H1 (cell line): ENCODE measurements around the gene DENND4A. TPM values are rescaled to one million over a fixed set of nuclear protein-coding genes. Genes with fewer than 3 reads are reported as not detected.

Experiments
- CTCF ChIA-PET: fragments of 300-600 bp; sonication (Branson Sonifier 250); formaldehyde crosslinking; loops from one replicate; lab custom pipeline; 2021; ENCODE audit not compliant: partially characterized antibody; lab: Charles Lee
- POLR2A ChIA-PET: fragments of 300-600 bp; sonication (Branson Sonifier 250); formaldehyde crosslinking; loops from one replicate; lab custom pipeline; 2021; ENCODE audit warnings: inconsistent platforms; ENCODE audit not compliant: partially characterized antibody; lab: Charles Lee
- DNase-seq, 2 experiments: peaks; one replicate each; pipeline versions ENCODE4 v3.0.0 to v3.0.0-alpha.2; 2010 to 2022; ENCODE audit warnings: low spot score in 2 of 2, low read depth in 1 of 2, mixed read lengths in 1 of 2
- FAIRE-seq: peaks from 2 replicates; lab custom pipeline; 2011; peaks lifted over from hg19 to GRCh38; lab: Jason Lieb, UNC
- H2AFZ ChIP-seq: 2 replicates; pipeline ENCODE4 v1.8.1; 2012; ENCODE audit warnings: low read length, inconsistent platforms
- H2AK5ac ChIP-seq: 2 replicates; pipeline ENCODE4 v1.6.1; 2013; ENCODE audit warnings: low read depth, low read length
- H2BK120ac ChIP-seq: replicated peaks from 2 replicates; pipeline ENCODE3; 2013; ENCODE audit warnings: low read depth, low read length, inconsistent platforms
- H2BK12ac ChIP-seq: 2 replicates; pipeline ENCODE4 v1.6.1; 2013; ENCODE audit warnings: low read depth, low read length
- H2BK15ac ChIP-seq: 2 replicates; pipeline ENCODE4 v1.6.1; 2013; ENCODE audit warnings: low read length
- H2BK20ac ChIP-seq: 2 replicates; pipeline ENCODE4 v1.6.1; 2013; ENCODE audit warnings: low read length
- H2BK5ac ChIP-seq: 2 replicates; pipeline ENCODE4 v1.6.1; 2013; ENCODE audit warnings: low read depth, low read length
- H3K14ac ChIP-seq: 2 replicates; pipeline ENCODE4 v1.6.1; 2013; ENCODE audit warnings: inconsistent platforms; ENCODE audit not compliant: insufficient read length
- H3K18ac ChIP-seq: 2 replicates; pipeline ENCODE4 v1.6.1; 2013; ENCODE audit warnings: low read length; ENCODE audit errors: extremely low read depth
- H3K23ac ChIP-seq: 2 replicates; pipeline ENCODE4 v1.6.1; 2013; ENCODE audit warnings: inconsistent platforms; ENCODE audit not compliant: insufficient read length
- H3K23me2 ChIP-seq: 2 replicates; pipeline ENCODE4 v1.6.1; 2013; ENCODE audit warnings: low read depth, low read length
- H3K27ac ChIP-seq: 2 replicates; pipeline ENCODE4 v1.6.1; 2011; ENCODE audit warnings: low read depth, low read length, inconsistent platforms
- H3K27me3 ChIP-seq, 4 experiments: replicated peaks in 1 of 4; 1 replicate in 1 of 4; 2 replicates in 3 of 4; pipeline versions ENCODE4 v1.6.1 to v1.8.1; 2011 to 2013; ENCODE audit warnings: low read length in 3 of 4, mild to moderate bottlenecking in 3 of 4, inconsistent platforms in 2 of 4, mixed read lengths in 2 of 4, moderate library complexity in 1 of 4; ENCODE audit not compliant: control insufficient read depth in 3 of 4, insufficient read depth in 3 of 4; ENCODE audit errors: extremely low read depth in 1 of 4
- H3K36me3 ChIP-seq, 4 experiments: 2 replicates each; pipeline versions ENCODE4 v1.6.1 to v1.8.1; 2011 to 2013; ENCODE audit warnings: mild to moderate bottlenecking in 4 of 4, low read length in 3 of 4, moderate library complexity in 2 of 4, control low read depth in 1 of 4, inconsistent platforms in 1 of 4; ENCODE audit not compliant: insufficient read depth in 4 of 4, control insufficient read depth in 2 of 4
- H3K4ac ChIP-seq: replicated peaks from 2 replicates; pipeline ENCODE3; 2013; ENCODE audit warnings: low read length, low read depth, mixed read lengths, inconsistent platforms; ENCODE audit not compliant: insufficient read length
- H3K4me1 ChIP-seq, 4 experiments: replicated peaks in 1 of 4; 1 replicate in 1 of 4; 2 replicates in 3 of 4; pipeline versions ENCODE4 v1.6.1 to v1.8.1; 2011 to 2013; ENCODE audit warnings: low read length in 3 of 4, inconsistent platforms in 2 of 4, mixed read lengths in 1 of 4; ENCODE audit not compliant: insufficient read depth in 4 of 4, control insufficient read depth in 3 of 4
- H3K4me2 ChIP-seq, 2 experiments: 2 replicates each; pipeline versions ENCODE4 v1.6.1 to v1.8.1; 2011 to 2013; ENCODE audit warnings: low read depth in 2 of 2, low read length in 2 of 2, control low read depth in 1 of 2, inconsistent platforms in 1 of 2, mild to moderate bottlenecking in 1 of 2; ENCODE audit not compliant: insufficient read depth in 1 of 2
- H3K4me3 ChIP-seq, 4 experiments: fragments of 200-600, 300-600 bp in 1 of 4; sonication (generic), shearing (Covaris generic), sonication (Bioruptor Twin) in 1 of 4; 2 replicates each; pipeline versions ENCODE4 v1.5.1 to v1.8.1; 2011 to 2016; ENCODE audit warnings: low read length in 4 of 4, low read depth in 3 of 4, control low read depth in 2 of 4, inconsistent platforms in 2 of 4, mild to moderate bottlenecking in 2 of 4, mixed read lengths in 1 of 4, moderate library complexity in 1 of 4; ENCODE audit not compliant: insufficient read depth in 2 of 4; ENCODE audit errors: extremely low read depth in 1 of 4
- H3K56ac ChIP-seq: replicated peaks from 2 replicates; pipeline ENCODE3; 2013; ENCODE audit warnings: low read depth, mild to moderate bottlenecking, mixed read lengths, low read length, inconsistent platforms; ENCODE audit not compliant: insufficient read length
- H3K79me1 ChIP-seq: 2 replicates; pipeline ENCODE4 v1.6.1; 2013; ENCODE audit warnings: low read depth, low read length, control low read depth
- H3K79me2 ChIP-seq, 2 experiments: 2 replicates each; pipeline versions ENCODE4 v1.6.1 to v1.8.1; 2012 to 2013; ENCODE audit warnings: low read length in 2 of 2, mild to moderate bottlenecking in 2 of 2, inconsistent platforms in 1 of 2; ENCODE audit not compliant: insufficient read depth in 2 of 2, control insufficient read depth in 1 of 2
- H3K9ac ChIP-seq, 4 experiments: replicated peaks in 1 of 4; 1 replicate in 1 of 4; 2 replicates in 3 of 4; pipeline versions ENCODE4 v1.6.1 to v1.8.1; 2011 to 2013; ENCODE audit warnings: low read depth in 3 of 4, low read length in 3 of 4, control low read depth in 2 of 4, mild to moderate bottlenecking in 2 of 4, moderate library complexity in 2 of 4, inconsistent platforms in 1 of 4; ENCODE audit errors: extremely low read depth in 1 of 4
- H3K9me3 ChIP-seq, 2 experiments: 2 replicates each; pipeline versions ENCODE4 v1.6.1 to v1.8.1; 2012 to 2013; ENCODE audit warnings: mild to moderate bottlenecking in 2 of 2, moderate library complexity in 2 of 2, control low read depth in 1 of 2, inconsistent platforms in 1 of 2, low read depth in 1 of 2, low read length in 1 of 2, mixed read lengths in 1 of 2; ENCODE audit not compliant: insufficient read depth in 2 of 2
- H4K20me1 ChIP-seq, 2 experiments: replicated peaks in 1 of 2; 2 replicates each; pipeline versions ENCODE3 to v1.8.1; 2011 to 2013; ENCODE audit warnings: inconsistent platforms in 2 of 2, low read length in 2 of 2, mild to moderate bottlenecking in 1 of 2; ENCODE audit not compliant: insufficient read depth in 2 of 2, control insufficient read depth in 1 of 2
- H4K5ac ChIP-seq: 2 replicates; pipeline ENCODE4 v1.6.1; 2013; ENCODE audit warnings: low read length, low read depth, mixed read lengths, inconsistent platforms; ENCODE audit not compliant: insufficient read length
- H4K8ac ChIP-seq: 2 replicates; pipeline ENCODE4 v1.8.0; 2013; ENCODE audit warnings: mild to moderate bottlenecking, moderate library complexity, low read length, inconsistent platforms; ENCODE audit not compliant: insufficient read depth; ENCODE audit errors: extremely low read depth
- H4K91ac ChIP-seq: replicated peaks from 2 replicates; pipeline ENCODE3; 2013; ENCODE audit warnings: low read length, mixed read lengths, inconsistent platforms; ENCODE audit not compliant: insufficient read length
- SRF ChIP-seq: IDR thresholded peaks from 2 replicates; pipeline ENCODE4 v1.6.1; 2011; ENCODE audit warnings: mild to moderate bottlenecking, low read depth, low read length, moderate library complexity
- WGBS, 2 experiments: shearing (Covaris generic) in 1 of 2; methylation state at CpG; one replicate each; pipeline versions ENCODE4 v1.1.6 to v1.1.7; 2013 to 2015; ENCODE audit warnings: low lambda C conversion rate in 2 of 2, mixed read lengths in 2 of 2, inconsistent platforms in 1 of 2, low coverage in 1 of 2, missing lambda C conversion rate in 1 of 2; ENCODE audit not compliant: insufficient replicate concordance in 2 of 2, insufficient coverage in 1 of 2, insufficient read length in 1 of 2; ENCODE audit errors: extremely low coverage in 1 of 2, missing lambda C conversion rate in 1 of 2; 5-methylcytosine and 5-hydroxymethylcytosine counted together
- polyA plus RNA-seq, 7 experiments: library from polyadenylated mRNA; depleted of rRNA in 3 of 7; stranded (reverse) in 5 of 7; unstranded in 2 of 7; fragments of >200 nt in 5 of 7; fragments of 200-250 nt in 2 of 7; gene quantifications; 1 replicate in 5 of 7; 2 replicates in 1 of 7; 4 replicates in 1 of 7; pipeline versions ENCODE4 v1.2.1 to v1.2.3, GENCODE V29; 2011 to 2013; ENCODE audit warnings: missing spikeins in 2 of 7, mixed read lengths in 2 of 7
- total RNA-seq: library from RNA; stranded (reverse); fragmentation: NEBNext Ultra II Directional; extraction: Animal tissue kit (Norgen Biotek cat#: 25700); gene quantifications from 2 replicates; pipeline ENCODE4 v1.2.1, GENCODE V29; 2021
- TF ChIP-seq, protein P1 (sequence below): IDR thresholded peaks from 2 replicates; pipeline ENCODE4 v1.6.1; 2011; ENCODE audit warnings: low read depth, mild to moderate bottlenecking, low read length; ENCODE audit not compliant: insufficient read depth

Gene DENND4A
- total and polyA plus RNA-seq, 2 of the 8 experiments (the other 6 are each of a cell fraction or from before 2014, with no cell fraction given): 1.3 to 4.7 TPM

DNA sequence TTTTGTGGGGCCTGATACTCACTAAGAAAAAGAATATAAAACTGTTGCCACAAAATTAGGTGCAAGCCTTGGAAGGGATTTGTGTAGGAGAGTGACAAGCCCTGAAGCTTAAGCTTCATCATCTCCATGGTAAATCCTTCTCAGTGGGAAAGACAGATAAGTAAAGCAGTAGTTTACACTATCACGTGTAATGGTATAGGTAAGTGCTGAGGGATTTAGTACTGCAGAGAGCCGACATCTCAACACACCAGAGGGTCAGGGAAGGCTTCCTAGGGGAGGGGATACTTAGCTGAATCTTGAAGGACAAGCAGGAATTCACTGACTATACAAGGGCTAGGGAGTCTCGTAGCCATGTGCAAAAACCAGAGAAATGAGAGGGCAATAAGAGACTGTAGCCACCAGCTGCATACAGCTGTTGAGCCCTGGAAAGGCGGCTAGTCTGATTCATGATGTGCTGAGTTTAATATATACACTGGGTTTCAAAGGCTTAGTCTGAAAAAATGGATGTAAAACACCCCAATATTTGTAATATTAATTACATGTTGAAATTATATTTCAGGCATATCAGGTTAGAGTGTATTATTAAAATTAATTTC lies 159.2 kb downstream of the DENND4A start:
- Histone ChIP-seq H3K56ac (no peak overlapping the region), H4K8ac (no peak overlapping the region), H3K4me3 (no peak overlapping the region), H4K91ac (no peak overlapping the region), H4K20me1 (no peaks in the 10 kb centered on the region), H3K4ac (no peak overlapping the region), H3K27ac (no peak overlapping the region), H3K79me2 (no peaks in the 10 kb centered on the region), H3K27me3 (no peaks in the 10 kb centered on the region), H3K4me1 (peaks cover 0 to 4% (median under 1%) of the 10 kb centered on the region in 4 experiments; a peak in 1 of 7 replicates), H2BK12ac (no peak overlapping the region), H2BK20ac (no peak overlapping the region), H3K23ac (no peak overlapping the region), H3K9me3 (no peaks in the 10 kb centered on the region), H3K4me2 (no peak overlapping the region), H3K14ac (no peak overlapping the region), H2AK5ac (no peak overlapping the region), H2BK15ac (no peak overlapping the region), H2BK5ac (no peak overlapping the region), H2BK120ac (no peak overlapping the region), H3K18ac (no peak overlapping the region), H3K9ac (no peak overlapping the region), H4K5ac (no peak overlapping the region), H3K79me1 (no peaks in the 10 kb centered on the region), H2AFZ (no peak overlapping the region), H3K36me3 (no peaks in the 10 kb centered on the region), H3K23me2 (no peaks in the 10 kb centered on the region)
- DNase-seq: no peak
- FAIRE-seq: no peak
- ChIA-PET CTCF (interaction anchor here (0.6 to 2.4 kb wide), 4 partner anchors 11 to 204 kb away, joined by 3 to 5 read pairs (median 4); no protein-coding TSS in a partner anchor), POLR2A (interaction anchor here (2.0 kb wide), 1 partner anchor 237 kb away, joined by 5 read pairs; the partner anchor contains the start of gene RAB11A)
- WGBS, 2 experiments: 84% methylated on average over 4 of the region's 4 CpGs; no CpG with 5 or more reads in 1 of the 2 experiments
- TF ChIP-seq, protein P1, sequence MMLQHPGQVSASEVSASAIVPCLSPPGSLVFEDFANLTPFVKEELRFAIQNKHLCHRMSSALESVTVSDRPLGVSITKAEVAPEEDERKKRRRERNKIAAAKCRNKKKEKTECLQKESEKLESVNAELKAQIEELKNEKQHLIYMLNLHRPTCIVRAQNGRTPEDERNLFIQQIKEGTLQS: no peak
- TF ChIP-seq SRF: no peak
